ENCODE measurements around the gene SCAMP2.
A peak's percentile ranks its signal among the peaks of the same experiment; 100 is the strongest.

GRCh38 chr15:74873036-74873755 is at the start of gene SCAMP2:
- TF ChIP-seq CTCF (IDR thresholded peaks at IDR 0.05) (no peak), POLR2AphosphoS5 (IDR thresholded peaks at IDR 0.05; ENCODE audit: insufficient read depth in 1 of 2, low read depth in 1 of 2) (peak; percentile 75 to 95)
